Activated CD4-positive, alpha-beta T cell treated with anti-CD3 and anti-CD28 coated beads, Interleukin-2, amount 50 U/mL, for 24 hours (primary cell): ENCODE results near the gene SUPV3L1.
A peak's percentile ranks its signal among the peaks of the same experiment; 100 is the strongest.
"Not testable (repeated sequence)": the region's sequence is repeated elsewhere in the genome, so short reads cannot be mapped to it uniquely, and the experiment has no call there.

ENCODE experiments used
- DNase-seq, 2 donors: peaks; one replicate each; pipeline ENCODE4 v3.0.0-alpha.2; 2020; ENCODE audit warnings: low read depth in 1 of 2, low spot score in 1 of 2

SUPV3L1 gene

DNA sequence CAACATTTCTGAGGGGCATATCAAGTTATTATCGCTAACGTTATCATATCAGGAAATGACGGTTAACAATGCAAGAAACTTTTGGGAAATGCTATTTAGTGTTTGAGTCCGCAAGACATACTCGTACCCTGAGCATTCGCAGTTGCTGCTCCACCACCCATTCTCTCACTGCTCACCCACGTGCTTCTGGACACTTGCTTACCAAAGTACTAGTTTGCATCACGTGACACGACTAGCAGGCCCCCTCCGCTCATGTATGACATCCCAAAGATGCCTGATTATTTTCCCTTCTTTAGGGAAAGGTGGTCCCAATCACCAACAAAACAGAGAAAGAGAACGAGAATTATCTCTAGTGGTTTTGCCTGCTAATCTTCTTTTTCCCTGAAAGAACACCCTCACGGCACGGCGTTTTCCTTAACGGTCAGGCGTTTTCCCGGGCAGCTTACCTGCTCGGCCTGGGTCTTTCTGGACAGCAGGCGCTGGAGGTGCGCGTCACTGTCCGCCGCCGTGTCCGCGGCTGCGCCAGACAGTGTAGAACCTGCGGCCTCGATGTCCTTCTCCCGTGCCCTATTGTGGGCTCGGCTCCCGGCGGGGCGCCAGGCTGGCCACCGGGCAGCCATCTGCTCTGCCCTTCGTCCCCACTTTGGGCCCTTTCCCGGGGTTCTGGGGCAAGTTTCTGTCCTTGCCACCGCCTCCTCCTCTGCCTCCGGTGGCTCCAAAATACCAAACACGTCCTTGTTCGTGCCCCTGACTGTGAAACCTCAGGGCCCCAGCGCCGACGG lies at the start of gene SUPV3L1:
SUPV3L1 (plus strand) TSS at position 492 of the 782 bp plus-strand sequence; CDS start at position 550, 58 bp downstream.
- DNase-seq = peak; percentile 78 to 88

DNA sequence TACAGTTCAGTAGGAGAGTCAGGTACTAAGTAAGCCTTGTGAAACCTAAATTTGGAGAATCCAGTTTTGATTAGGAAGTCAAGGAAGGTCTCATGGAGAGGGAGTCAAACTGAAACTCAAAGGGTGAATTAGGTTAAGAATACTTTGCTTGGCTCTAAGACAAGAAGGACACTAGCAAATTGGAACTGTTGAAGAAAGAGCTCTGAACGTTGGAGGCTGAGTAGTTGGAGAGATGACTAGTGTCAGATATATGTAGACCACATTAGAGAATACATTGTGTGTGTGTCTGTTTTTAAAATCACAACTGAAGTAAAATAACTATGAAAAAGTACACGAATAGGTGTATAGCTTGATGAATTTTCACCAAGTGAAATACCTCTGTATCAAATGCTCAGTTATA lies 49.8 kb upstream of the SUPV3L1 start:
- DNase-seq = no peak

DNA sequence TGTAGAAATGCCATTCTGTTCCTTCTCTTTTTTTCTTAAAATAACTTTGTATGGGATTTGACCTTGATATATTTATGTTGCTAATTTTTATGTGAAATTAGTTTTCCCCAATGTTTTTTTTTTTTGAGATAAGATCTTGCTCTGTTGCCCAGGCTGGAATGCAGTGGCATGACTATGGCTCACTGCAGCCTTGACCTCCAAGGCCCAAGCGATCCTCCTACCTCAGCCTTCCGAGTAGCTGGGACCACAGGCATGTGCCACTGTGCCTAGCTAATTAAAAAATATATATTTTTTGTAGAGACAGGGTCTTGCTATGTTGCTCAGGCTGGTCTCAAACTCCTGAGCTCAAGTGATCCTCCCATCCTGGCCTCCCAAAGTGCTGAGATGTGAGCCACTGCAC lies 40.1 kb upstream of the SUPV3L1 start:
- DNase-seq = no peak

DNA sequence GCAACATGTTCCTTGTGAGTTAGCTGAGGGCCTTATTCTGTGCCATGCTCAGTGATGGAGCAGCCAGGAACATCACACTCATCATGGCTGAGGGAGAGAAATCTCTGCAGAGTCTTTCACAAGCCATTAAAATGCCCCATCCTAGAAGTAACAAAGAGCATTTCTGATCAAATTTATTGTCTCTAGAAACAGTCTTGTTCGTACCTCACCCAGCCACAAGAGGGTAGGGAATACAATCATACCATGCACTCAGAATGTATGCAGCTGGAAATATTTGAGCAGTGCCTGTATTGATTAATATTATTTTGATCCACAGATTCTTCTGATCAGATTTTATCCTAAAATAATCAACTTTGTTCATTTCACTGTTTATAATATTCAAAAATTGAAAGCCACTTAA lies 38.7 kb upstream of the SUPV3L1 start:
- no peak for DNase-seq

DNA sequence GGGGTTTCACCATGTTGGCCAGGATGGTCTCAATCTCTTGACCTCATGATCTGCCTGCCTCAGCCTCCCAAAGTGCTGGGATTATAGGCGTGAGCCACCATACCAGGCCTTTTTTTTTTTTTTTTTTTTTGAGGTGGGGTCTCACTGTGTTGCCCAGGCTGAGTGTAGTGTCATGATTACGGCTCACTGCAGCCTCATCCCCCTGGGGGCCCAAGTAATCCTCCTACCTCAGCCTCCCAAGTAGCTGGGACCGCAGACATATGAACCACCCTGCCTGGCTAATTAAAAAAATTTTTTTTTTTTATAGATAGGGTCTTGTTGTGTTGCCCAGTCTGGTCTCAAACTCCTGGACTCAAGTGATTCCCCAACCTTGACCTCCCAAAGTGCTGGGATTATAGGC lies 38.0 kb upstream of the SUPV3L1 start:
- DNase-seq = not testable (repeated sequence)

DNA sequence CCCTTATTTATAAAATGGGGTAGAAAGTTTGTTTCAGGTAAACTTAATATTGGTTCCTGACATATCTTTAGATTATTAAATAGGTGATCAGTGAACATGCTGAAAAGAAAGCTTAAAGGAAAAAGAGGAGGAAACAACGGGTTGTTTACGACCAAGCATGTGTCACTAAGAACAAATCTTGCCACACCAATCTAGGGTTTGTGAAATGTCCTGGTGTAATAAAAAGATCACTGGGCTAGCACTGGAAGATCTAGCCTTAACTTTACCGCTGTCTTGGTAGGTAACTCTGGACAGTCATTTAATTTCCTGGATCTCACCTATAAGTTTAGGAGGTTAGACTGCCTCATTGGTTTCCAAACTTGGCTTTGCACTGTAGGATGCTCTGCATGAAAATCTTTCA lies 37.1 kb upstream of the SUPV3L1 start:
- DNase-seq = no peak

DNA sequence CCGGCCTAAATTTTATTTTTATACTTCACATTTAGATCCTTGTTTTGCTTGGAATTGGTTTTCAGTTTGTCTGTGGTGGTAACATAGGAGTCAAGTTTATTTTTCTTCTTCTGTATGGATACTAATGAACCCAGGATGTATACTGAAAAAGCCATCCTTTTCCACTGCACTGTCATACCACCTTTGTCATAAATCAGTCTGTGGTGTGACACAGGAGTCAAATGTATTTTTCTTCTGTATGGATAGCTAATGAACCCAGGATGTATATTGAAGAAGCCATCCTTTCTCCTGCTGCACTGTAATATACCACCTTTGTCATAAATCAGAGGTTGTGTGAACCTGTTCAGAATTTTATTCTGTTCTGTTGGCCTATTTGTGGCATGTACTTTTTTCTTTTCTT lies 34.7 kb upstream of the SUPV3L1 start:
- DNase-seq = no peak

DNA sequence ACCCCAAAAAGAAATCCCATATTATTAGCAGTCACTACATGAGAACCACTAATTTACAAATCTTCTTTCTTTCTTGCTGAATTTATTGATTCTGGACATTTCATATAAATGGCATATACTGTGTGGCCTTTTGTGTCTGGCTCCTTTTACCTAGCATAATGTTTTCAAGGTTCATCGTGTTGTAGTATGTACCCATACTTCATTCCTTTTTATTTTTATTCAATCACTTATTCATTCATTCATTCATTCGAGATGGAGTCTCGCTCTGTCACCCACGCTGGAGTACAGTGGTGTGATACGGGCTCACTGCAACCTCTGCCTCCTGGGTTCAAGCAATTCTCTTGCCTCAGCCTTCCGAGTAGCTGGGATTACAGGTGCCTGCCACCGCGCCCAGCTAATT lies 34.2 kb upstream of the SUPV3L1 start:
- DNase-seq = no peak

DNA sequence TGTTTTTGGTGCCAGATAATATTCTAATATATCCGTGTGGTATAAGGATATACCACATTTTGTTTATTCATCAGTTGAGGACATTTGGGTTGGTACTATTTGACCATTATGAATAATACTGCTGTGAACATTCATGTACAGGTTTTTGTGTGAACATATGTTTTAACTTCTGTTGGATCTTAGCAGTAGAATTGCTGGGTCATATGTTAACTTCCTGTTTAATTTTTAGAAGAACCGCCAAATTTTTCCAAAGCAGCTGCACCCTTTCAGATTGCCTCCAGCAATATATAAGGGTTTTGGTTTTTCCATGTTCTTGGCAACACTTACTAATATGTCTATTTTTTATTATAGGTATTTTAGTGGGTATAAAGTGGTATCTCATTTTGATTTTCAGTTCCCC lies 33.3 kb upstream of the SUPV3L1 start:
- no peak for DNase-seq

DNA sequence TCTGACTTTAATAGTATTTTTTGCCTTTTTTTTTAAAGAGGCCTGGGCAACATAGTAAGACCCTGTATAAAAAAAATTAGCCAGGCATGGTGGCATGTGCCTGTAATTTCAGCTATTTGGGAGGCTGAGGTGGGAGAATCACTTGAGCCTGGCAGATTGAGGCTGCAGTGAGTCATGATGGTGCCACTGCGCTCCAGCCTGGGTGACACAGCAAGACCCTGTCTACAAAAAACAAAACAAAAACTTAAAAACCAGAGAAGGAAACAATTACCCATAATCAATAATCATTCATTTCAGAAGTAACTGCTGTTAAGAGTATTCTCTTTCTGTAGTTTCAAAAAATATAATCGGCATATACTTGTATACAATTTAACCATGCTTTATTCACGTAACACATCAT lies 28.1 kb upstream of the SUPV3L1 start:
- no peak for DNase-seq

DNA sequence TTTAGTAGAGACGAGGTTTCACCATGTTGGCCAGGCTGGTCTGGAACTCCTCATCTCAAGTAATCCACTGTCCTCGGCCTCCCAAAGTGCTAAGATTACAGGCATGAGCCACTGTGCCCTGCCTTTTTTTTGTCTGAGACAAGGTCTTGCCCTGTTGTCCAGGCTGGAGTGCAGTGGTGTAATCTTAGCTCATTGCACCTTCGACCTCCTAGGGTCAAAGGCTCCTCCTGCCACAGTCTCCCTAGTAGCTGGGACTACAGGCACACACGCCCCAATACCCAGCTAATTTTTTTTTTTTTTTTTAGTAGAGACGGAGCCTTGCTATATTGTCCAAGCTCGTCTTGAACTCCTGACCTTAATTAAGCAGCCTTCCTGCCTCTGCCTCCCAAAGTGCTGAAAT lies 26.8 kb upstream of the SUPV3L1 start:
- DNase-seq = no peak

DNA sequence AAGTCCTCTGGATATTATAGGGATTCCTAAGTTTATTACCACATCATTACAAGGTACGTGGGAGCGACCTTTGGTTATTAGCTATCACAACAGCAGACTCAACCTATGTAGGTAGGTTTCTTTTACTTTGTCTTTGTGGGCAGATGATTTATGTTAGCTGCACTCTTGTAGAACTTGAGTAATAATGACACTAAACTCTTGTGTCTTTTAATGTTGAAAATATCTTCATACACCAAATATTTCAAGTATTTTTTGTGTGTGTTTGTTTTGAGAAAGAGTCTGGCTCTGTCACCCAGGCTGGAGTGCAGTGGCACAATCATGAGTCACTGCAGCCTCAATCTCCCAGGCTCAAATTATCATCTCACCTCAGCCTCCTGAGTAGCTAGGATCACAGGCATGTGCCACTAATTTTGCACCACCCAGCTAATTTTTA lies 19.2 kb upstream of the SUPV3L1 start:
- DNase-seq = no peak

DNA sequence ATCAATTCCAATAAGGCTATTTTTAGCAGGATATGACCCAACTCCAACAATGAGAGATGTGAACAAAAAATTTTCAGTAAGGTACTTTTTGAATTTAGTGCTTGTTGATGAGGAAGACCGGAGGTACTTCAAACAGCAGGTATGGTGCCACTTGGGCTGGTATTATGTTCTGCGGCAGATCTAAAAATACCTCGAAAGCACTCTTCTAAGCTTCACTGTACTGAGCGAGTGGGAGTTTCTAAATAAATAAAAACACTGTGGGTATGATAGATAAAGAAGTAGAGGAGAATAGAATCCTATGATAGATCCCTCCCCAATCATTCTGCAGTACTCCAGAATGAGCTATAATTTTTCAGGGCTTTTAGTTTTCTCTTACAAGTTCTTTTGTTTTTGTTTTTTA lies 11.5 kb upstream of the SUPV3L1 start:
- DNase-seq = no peak

DNA sequence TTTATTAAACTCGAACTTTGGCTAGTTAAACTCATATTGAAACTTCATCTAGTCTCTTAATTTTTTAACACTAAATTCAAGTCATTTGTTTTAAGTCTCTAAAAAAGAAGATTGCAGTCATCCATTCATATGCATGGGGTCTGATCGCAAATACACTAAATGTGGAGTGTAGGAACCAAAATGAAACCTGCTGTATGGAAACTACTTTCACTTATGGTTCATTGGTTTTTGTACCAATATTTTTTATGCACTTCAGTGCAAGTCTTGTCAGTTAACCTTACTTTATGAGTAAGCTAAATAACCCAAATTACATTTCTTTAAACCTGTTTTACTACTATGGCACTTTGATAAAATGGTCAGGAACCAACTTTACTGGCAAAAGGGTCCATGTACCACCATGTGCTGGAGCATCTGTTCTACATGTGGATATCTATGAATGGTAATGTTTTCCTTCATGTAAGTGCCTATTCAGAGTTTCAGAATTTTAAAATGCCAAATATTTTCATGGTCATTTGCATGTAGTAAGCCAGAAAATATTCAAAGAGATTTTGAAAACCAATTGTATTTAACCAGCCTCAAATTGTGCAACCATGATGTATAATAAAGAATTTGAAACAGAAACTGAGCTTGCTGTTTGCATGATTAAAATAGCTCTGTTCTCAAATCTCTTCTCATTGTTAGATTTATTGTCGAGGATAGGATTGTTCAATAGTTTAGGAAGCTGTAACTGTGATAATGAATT lies 7.6 kb upstream of the SUPV3L1 start:
- no peak for DNase-seq

DNA sequence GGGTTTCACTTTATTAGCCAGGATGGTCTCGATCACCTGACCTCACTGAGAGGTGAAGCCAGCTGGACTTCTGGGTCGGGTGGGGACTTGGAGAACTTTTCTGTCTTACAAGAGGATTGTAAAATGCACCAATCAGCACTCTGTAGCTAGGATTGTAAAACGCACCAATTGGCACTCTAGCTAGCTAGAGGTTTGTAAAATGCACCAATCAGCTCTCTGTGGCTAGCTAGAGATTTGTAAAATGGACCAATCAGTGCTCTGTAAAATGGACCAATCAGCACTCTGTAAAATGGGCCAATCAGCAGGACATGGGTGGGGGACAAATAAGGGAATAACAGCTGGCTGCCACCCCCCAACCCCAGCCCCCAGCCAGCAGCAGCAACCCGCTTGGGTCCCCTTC lies 4.7 kb upstream of the SUPV3L1 start:
- DNase-seq = not testable (repeated sequence)

DNA sequence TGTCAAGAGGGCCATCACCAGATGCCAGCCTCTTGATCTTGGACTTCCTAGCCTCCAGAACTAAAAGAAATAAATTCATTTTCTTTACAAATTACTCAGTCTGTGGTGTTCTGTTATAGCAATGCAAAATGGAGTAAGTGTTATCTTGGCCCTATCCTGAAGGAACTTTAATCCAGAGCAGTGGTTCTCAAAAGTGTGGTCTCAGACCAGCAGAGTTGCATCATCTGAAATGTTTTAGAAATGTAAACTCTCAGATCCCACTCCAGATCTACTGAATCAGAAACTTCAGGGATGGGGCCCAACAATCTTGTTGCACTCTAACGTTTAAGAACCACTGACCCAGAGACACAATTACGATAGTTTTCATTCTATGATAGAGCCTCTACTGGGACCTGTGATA lies 3.2 kb upstream of the SUPV3L1 start:
- DNase-seq = no peak

DNA sequence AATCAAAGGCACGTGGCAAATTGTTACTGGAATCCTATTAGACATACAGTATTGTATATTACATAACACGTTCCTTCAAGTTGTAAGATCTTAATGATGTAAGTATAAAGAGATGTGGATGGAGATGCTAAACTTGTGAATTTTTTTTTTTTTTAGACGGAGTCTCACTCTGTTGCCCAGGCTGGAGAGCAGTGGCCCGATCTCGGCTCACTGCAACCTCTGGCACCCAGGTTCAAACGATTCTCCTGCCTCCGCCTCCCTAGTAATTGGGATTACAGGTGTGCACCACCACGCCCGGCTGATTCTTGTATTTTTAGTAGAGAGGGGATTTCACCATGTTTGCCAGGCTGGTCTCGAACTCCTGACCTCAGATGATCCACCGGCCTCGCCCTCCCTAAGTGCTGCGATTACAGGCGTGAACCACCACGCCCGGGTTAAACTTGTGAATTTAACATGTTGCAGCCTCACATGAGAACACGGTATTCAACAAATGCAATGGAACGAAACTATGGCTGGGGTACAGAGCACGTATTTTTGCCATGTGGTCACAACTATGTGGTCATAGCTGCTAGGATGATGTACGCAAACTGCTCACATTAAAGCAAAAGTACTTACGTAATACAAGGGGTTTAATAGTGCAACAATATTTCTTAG lies 818 bp upstream of the SUPV3L1 start:
- DNase-seq = peak; percentile 5 to 14

DNA sequence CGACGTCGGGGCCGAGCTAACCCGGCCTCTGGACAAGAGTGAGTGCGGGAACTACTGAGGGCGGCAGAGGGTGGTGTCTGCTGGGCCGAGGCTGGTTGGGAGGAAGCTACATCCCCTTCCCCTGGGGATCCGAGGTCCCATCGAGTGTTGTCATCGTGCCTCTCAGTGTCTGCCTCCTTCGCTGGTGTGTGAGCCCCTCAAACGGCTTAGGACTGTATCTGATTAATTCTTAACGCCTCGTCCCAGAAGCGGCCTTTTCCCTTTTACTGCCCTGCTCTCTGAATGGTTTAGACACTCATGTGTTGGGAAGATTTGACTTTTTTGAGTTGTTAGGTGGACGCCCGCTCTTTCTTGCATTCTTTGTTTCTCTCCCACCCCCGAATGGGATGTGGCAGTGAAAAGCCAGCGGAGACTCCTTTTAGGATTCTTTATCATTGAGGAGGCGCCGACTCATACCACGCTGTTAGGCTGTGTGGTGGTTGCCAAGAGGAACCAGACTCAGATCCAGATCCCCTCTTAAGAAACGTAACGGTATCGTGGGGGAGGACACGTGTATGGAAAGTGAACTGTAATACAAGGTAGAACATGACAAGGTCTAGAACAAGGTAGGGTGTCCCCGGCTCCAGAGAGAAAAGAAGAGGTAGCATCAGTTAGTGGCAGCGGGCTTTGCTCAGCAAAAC lies 631 bp downstream of the SUPV3L1 start:
- peak; percentile 2 to 3 for DNase-seq

DNA sequence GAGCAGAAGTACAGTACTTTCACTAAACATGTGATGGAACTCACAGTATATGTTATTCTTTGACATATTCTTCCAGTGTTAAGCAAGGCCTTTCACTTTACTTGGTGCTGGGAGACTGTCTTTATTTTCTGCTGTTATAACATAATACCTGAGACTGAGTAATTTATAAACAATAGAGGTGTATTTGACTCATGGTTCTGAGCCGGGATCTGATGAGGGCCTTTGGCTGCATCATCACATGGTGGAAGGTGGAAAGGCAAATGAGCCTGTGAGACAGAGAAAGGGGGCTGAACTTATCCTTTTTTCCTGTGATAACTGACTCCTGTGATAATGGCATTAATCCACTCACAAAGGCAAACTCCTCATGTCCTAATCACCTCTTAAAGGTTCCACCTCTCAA lies 1.4 kb downstream of the SUPV3L1 start:
- DNase-seq = no peak

DNA sequence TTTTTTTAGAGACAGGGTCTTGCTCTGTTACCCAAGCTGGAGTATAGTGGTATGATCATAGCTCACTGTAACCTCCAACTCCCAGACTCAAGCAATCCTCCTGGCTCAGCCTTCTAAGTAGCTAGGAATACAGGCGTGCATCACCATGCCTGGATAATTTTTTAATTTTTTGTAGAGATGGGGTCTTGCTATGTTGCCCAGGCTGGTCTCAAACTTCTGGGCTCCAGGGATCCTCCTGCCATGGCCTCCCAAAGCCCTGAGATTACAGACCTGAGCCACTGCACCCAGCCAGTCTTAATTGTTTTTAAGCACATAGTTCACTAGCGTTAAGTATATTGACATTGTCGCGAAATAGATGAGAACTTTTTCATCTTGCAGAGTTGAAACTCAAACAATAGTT lies 2.0 kb downstream of the SUPV3L1 start:
- DNase-seq = no peak

DNA sequence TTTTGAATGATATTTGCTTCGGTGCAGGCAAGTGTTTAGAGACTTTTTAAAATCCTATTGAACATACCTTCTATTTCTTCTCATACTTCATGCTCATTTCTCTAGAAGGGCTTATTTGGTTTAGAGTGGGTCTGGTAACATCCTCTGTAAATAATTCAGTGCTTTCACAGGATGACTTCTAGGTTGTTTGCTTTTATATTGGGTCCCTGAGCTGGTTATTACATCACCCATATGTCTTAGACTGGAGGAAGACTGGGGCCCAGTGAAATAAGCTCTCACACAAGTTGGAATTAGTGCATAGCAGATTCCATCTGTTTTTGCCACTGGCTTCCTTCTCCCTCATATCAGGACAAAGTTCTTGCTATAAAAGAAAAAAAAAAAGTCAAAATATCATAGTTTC lies 6.5 kb downstream of the SUPV3L1 start:
- DNase-seq = no peak

DNA sequence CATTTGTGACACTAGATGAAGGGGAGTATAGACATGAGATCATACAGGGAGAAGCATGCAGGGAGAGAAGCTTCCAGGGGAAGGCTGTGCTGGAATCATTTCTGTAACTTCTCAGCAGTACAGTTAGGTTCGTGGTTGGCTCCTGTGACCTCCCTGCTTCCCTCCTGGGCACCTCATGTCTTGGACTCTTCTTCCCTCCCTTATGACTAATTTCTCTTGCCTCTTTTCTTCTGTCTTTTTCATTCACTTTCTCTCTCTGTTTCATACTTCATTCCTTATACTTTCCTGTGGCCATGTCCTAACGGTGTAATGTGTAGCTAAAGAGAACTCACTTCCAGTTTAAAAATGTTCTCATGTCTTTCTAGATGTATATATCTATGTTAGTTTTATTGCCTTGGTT lies 21.0 kb downstream of the SUPV3L1 start:
- DNase-seq = no peak
